IPS-NIHi7 (cell line): ENCODE data around the gene CDKN1C.

ENCODE experiments used
- DNase-seq: peaks from one replicate; pipeline ENCODE4 v3.0.0; 2012; ENCODE audit warnings: mixed read lengths; ENCODE audit errors: extremely low spot score

The CDKN1C gene

DNA sequence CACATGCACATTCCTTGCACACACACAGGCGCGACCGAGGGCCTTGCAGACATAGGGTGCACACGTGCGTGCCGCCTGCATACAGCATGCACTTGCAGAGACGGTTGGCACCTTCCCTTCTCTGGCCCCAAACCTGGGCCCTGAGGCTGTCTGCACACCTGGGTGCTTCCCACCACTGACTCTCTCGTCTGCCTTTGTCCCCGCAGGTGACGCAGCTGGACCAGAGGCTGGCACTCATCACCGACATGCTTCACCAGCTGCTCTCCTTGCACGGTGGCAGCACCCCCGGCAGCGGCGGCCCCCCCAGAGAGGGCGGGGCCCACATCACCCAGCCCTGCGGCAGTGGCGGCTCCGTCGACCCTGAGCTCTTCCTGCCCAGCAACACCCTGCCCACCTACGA is 38.0 kb downstream of the CDKN1C start:
- no peak for DNase-seq

GRCh38 chr11:2846470-2846869 is 39.1 kb downstream of the CDKN1C start:
- DNase-seq = no peak

DNA sequence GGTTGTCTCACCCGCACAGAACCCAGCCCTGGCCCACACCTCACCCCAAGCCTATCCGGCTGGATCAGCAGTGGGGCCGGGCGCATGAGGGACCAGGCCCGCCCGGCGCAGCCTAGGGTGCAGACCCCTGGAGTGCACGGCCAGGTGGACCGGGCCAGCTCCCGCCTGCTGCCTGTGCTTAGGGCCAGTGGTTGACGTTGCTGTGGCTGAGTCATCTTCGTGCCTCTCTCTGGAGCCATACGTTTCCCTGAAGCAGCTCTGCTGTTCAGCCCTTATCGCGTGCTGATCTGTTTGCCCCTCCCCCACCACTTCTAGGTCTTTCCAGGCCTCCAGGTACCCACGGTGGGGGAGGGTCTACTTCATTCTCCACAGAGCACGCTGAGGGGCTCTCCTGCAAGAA is 39.5 kb downstream of the CDKN1C start:
- peak; percentile 57 for DNase-seq

DNA sequence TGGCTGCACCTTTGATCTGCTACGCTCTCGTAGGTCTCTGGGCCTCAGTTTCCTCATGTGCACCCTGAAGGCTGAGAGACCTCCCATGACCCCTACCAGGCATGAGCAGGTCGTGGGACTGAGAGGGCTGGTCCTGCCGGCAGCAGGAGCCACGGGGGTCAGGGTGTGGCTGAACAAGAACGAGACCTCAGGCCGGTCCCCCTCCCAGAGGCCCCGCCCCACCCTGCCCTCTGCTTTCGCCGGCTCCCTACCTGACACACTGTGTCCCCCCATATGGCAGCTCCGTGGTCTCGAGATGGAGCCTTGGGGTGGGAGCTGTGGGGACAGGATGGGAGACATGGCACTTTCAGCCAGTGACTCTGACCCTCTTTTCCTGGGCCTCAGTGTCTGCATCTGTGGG is 40.6 kb downstream of the CDKN1C start:
- no peak for DNase-seq

DNA sequence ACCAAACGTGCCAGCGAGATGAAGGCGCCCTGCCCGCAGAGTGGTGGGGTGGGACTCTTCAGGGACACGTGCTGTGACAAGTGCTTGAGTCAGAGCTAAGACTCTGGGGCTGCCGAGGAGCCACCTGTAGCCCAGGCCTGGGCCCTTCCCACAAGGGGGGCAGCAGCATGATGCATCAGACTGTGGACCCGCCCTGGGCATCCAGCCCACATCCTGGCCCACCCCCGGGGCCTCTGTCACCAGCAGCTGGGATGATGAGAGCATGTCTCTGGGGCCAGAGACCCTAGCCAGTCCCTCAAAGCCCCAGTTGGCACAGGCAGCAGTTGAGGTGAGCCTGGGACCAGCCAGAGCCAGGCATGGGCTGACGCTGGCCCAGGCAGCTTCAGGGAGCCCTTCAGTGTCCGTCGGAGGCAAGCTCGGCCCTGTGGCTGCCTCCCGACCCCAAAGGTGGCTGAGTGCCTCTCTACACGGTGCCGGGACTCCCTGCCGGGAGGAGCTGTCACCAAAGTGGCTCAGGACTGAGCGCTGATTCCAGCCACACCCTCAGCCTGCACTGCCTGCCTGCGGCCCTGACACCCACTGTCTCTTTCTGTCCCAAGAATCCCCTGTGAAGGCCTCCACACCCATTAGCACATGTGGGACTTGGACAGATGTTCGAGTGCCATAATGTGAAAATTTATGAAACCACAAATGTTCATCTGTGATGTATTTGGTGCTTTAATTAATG is 41.3 kb downstream of the CDKN1C start:
- DNase-seq = no peak

GRCh38 chr11:2843551-2843950 is 42.0 kb downstream of the CDKN1C start:
- DNase-seq = no peak

- no peak for DNase-seq
Measured at GRCh38 chr11:2842876-2843275, 42.7 kb downstream of the CDKN1C start.

DNA sequence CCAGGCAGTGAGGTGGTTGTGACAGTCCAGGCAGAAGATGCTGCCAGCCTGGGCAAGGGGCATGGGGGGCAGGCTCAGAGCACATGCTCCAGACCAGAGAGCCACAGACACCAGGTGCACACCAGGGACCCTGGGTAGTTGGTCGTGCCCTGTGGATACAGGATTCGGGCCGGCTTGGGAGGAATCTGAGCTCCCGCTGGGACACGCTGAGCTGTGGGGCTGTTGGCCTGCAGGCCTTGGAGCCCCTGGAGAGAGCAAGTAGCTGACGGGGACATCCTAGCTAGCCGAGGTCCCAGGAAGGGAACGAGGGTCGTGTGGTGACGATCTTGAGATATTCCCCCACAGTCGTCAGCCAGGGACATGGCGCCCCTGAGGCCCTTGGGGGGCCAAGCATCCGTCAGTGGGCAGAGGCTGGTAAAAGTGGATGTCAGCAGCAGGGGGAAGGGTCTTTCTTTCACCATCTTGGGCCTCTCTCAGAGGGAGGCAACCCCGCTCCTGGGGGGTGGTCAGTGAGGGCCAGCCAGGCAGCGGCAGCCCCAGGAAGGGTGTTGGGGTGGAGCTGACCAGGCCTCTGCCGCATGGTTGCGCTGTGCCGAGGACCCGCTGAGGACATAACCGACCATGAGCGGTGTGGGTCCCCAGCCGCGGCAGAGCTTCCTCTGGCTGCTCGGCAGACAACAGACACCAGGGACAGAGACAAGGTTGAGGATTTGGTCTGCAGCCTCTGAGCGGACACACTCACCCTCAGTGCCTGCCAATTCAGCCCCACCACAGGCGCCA is 44.0 kb downstream of the CDKN1C start:
- no peak for DNase-seq

DNA sequence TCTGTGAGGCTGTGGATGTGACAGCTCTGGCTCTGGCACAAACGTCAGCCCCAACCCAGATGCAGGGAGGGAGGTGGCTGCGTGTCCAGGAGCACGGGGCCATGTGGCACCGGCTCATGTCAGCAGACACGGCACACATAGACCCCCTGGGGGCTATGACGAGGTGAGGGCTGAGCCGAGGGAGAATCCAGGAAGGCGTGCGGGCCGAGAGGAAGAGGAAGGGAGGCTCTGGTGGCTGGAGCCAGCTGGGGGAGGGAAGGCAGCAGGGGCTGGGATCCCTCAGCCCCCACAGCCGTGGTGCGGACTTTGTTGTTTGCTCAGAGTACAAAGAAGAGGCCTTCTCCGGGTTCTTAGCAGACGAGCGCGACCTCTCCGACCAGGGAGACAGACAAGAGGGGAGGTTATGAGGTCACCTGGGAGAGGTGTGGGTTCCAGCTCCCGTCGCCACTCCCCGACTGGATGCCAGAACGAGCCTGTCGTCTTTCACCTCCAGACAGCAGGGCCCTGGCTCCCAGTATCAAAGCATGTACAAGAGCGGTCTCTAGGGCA is 46.1 kb downstream of the CDKN1C start:
- no peak for DNase-seq

DNA sequence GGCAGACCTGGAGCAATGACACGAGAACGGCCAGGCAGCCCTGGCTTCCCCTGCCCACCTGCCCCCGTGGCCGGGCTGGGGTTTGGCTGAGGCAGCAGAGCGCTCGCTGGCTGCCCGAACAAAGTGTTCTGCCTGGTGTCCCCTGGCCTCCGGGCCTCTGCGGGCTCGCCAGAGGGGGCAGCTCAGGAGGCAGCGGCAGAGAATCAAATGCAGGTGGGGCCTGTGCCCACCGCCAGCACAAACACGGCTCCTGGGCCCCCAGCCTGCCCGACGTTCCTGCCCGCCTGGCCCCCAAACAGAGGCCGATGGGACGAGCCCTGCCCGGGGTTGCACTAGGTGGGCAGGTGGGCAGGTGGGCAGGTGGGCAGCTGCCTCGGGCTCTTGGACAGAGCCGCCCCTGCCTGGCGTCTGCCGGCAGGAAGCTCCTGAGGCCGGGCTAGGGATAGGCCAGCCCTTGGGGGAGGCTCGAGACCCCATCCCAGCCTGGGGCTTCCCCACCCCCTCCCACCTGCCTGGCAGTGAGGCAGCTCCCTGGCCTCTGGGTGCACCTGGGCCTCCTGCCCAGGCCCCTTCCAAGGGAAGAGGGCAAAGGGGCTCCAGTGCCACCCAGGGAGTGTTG is 46.8 kb downstream of the CDKN1C start:
- DNase-seq = no peak

DNA sequence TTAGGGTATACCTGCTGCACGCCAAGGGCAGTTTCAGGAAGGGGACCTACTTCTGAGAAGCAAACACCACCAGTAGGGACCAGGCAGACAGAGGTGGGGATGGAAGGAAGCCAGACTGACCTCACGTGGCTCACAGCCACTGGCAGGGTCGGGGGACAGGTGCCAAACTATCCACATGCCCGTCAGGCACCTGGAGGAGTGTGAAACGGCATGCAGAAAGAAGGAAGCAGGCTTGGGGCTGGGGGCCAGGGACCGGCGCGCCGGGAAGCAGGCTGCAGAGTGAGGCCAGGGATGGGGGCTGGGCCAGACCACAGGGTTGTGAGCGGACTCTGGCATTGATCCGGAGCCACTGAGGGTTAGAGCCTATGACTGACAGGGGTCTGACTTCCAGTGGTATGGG is 47.5 kb downstream of the CDKN1C start:
- no peak for DNase-seq

DNA sequence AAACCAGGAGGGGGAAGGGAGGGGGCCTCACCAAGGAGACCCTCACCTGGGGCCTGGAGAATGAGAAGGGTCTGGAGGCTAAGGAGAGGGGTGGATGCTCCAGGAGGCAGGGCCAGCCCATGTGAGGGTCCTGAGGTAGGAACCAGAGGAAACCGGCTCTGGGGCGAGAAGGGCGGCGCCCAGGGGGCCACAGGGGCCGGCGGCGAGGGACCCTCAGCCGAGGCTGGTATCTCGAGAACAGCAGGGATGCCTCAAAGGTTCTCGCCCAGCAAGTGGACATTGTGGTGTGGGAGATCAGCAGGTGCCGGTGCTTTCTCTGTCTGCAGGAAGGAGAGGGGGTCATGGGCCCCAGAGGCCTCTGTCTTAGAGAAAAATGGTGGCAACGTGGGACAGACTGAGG is 47.9 kb downstream of the CDKN1C start:
- no peak for DNase-seq

DNA sequence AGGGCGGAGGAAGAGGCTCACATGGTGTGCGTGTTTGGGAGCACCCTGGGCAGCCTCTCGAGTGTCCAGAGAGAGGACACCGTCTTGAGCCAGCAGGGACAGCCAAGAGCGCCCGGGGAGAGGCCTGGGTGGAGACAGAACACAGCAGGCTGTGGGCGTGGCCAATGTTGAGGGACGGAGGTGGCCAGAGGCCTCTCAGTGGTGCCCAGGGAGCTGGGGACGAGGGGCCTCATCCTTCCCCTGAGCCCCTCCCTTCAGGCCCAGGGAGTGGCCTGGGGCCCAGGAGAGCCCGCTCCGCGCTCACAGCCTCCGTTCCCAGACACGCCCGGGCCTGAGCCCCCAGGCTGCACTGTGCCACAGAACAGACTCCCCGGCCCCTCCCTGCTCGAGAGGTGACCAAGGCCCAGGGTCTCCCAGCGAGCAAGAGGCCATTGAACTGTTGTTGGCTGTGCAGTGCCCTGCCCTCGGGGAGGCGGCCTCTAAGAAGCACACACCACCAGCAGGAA is 48.4 kb downstream of the CDKN1C start:
- peak; percentile 74 for DNase-seq

DNA sequence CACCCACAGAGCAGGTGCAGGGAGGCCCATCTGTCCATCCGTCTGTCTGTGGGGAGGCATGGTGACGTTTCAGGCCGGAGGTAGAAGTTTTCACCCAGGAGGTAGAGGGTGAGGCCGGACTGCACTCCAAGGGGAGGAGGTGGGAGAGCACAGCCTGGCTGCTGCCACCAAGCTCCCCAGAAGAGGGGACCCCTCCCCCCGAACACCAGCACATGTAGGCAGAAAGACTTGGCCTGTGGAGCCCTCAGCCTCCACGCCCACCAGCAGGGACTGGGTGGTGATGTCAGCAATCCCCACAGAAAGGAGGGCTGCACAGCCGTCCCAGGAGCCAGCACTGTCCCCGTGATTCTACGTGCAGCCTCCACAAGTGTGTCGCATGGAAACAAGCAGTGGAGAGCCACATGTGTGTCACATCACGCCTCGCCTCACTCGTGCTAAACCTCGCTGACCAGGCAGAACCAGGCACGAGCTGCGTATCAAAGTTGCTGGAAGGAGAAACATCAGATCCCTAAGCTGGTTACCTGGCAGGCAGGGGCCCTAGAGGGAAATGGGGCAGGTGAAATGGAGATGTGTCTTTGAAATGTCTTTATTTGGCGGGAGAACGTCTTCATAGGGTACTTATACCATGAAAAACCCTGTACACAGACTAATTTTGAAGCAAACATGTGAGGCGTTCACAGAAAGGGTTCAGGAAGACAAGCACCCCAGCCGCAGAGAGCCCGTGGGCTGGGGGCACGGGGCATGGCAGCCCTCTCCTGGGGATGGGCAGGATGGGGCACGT is 49.1 kb downstream of the CDKN1C start:
- no peak for DNase-seq

- no peak for DNase-seq
Measured at GRCh38 chr11:2835751-2836150, 49.8 kb downstream of the CDKN1C start.

- no peak for DNase-seq
Measured at GRCh38 chr11:2835296-2835695, 50.3 kb downstream of the CDKN1C start.

GRCh38 chr11:2834503-2835273 is 50.9 kb downstream of the CDKN1C start:
- no peak for DNase-seq

DNA sequence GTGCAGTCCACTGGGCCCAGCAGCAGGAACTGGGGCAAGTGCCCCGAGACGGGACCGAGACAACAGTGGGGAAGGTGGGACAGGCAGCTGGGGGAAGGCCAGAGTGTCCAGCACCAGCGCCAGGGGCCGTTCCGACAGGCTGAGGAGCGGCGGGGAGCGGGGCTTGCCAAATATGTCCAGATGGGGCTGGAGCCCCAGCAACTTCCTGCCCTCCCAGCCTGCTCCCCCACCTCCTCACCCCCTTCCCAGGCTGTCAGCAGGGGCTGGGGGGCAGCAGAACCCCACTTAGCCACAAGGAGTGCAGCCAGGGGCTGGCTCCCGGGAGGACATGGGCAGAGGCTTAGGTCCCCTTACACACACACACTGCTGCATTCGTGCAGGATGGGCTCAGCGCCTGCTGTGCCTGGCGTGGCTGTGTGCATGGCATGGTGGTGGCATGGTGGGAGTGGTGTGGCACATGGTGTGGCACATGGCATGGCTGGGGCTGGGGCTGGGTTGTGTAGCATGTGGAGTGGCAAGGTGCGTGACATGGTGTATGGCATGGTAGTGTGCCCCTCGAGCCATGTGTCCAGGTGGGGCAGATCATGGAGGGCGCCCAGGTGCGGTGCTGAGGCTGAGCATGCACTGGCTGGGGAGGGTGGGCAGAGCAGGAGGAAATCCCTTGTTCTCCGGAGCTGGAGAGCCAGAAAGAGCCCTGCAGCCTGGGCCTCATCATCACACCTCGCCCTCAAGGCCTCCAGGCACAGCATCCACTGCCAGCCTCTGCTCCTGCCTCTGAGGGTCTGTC is 51.7 kb downstream of the CDKN1C start:
- no peak for DNase-seq
